Astrocyte (in vitro differentiated cells and primary cell): Measurements from ENCODE around the gene RALGAPA1.

Source experiments
- CTCF ChIP-seq: IDR thresholded peaks from 2 replicates; pipeline ENCODE4 v1.5.1; 2011; ENCODE audit warnings: low read depth, mild to moderate bottlenecking, inconsistent platforms, low read length, moderate library complexity; ENCODE audit not compliant: insufficient read depth
- EZH2 ChIP-seq: IDR thresholded peaks from 2 replicates; pipeline ENCODE4 v1.6.1; 2012; ENCODE audit warnings: mild to moderate bottlenecking, low read length, inconsistent platforms; ENCODE audit not compliant: insufficient read depth

GRCh38 chr14:35829449-35829848 lies 20.4 kb upstream of the RALGAPA1 start:
- TF ChIP-seq CTCF (no peak), EZH2 (no peak)
